ENCODE data around the gene MOB1B. TPM values are rescaled to one million over a fixed set of nuclear protein-coding genes. Genes with fewer than 3 reads are reported as not detected.
"Not testable (repeated sequence)": the region's sequence is repeated elsewhere in the genome, so short reads cannot be mapped to it uniquely, and the experiment has no call there.

The MOB1B gene
- total RNA-seq, 1 donor from 2014 or later = 48.2 TPM

- H3K27me3 Mint-ChIP-seq = no peaks in the 10 kb centered on the region
Observed at GRCh38 chr4:71026086-71026485, 123.9 kb downstream of the MOB1B start.

GRCh38 chr4:71027611-71028010 lies 125.4 kb downstream of the MOB1B start:
- Mint-ChIP-seq H3K36me3 (peaks cover 35% of the 10 kb centered on the region), H3K27ac (no peak overlapping the region), H3K4me1 (ENCODE audit: unreplicated experiment) (peaks cover 5% of the 10 kb centered on the region), H3K27me3 (no peaks in the 10 kb centered on the region), H3K4me3 (no peak overlapping the region), H3K9me3 (no peaks in the 10 kb centered on the region)
- no peak for DNase-seq (ENCODE audit: extremely low spot score, unreplicated experiment)
- TF ChIP-seq, protein P1, sequence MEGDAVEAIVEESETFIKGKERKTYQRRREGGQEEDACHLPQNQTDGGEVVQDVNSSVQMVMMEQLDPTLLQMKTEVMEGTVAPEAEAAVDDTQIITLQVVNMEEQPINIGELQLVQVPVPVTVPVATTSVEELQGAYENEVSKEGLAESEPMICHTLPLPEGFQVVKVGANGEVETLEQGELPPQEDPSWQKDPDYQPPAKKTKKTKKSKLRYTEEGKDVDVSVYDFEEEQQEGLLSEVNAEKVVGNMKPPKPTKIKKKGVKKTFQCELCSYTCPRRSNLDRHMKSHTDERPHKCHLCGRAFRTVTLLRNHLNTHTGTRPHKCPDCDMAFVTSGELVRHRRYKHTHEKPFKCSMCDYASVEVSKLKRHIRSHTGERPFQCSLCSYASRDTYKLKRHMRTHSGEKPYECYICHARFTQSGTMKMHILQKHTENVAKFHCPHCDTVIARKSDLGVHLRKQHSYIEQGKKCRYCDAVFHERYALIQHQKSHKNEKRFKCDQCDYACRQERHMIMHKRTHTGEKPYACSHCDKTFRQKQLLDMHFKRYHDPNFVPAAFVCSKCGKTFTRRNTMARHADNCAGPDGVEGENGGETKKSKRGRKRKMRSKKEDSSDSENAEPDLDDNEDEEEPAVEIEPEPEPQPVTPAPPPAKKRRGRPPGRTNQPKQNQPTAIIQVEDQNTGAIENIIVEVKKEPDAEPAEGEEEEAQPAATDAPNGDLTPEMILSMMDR (conservative IDR thresholded peaks at IDR 0.05) = no peak

More at GRCh38 chr4:71026086-71026485, 123.9 kb downstream of the MOB1B start:
- H3K4me1 Mint-ChIP-seq (ENCODE audit: unreplicated experiment) = peaks cover 5% of the 10 kb centered on the region
- no peak overlapping the region for H3K4me3 Mint-ChIP-seq
- no peak for DNase-seq (ENCODE audit: extremely low spot score, unreplicated experiment)
- no peaks in the 10 kb centered on the region for H3K9me3 Mint-ChIP-seq
- H3K27ac Mint-ChIP-seq = no peak overlapping the region
- TF ChIP-seq, protein P1 (conservative IDR thresholded peaks at IDR 0.05) = no peak
- peaks cover 33% of the 10 kb centered on the region for H3K36me3 Mint-ChIP-seq

- H3K9me3 Mint-ChIP-seq = no peaks in the 10 kb centered on the region
- peaks cover 28% of the 10 kb centered on the region for H3K36me3 Mint-ChIP-seq
- no peak overlapping the region for H3K27ac Mint-ChIP-seq
- DNase-seq (ENCODE audit: extremely low spot score, unreplicated experiment) = no peak
- TF ChIP-seq, protein P1 (conservative IDR thresholded peaks at IDR 0.05) = no peak
- H3K4me1 Mint-ChIP-seq (ENCODE audit: unreplicated experiment) = peaks cover 5% of the 10 kb centered on the region
- H3K4me3 Mint-ChIP-seq = no peak overlapping the region
- H3K27me3 Mint-ChIP-seq = no peaks in the 10 kb centered on the region
Observed at GRCh38 chr4:71029504-71029903, 127.3 kb downstream of the MOB1B start.

DNA sequence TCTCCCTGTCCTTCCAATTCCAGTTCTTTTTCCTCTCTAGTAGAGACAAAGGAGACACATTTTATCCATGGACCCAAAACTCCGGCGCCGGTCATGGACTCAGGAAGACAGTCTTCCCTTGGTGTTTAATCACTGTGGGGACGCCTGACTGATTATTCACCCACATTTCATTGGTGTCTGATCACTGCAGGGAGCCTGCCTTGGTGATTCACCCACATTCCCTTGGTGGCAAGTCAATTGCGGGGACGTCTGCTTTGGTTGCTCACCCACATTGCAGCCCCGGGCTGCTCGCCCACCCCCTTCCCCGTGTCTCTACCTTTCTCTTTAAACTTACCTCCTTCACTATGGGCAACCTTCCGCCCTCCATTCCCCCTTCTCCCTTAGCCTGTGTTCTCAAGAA lies 129.9 kb downstream of the MOB1B start:
- not testable (repeated sequence) for H3K27me3 Mint-ChIP-seq; H3K27ac Mint-ChIP-seq; H3K9me3 Mint-ChIP-seq; H3K4me1 Mint-ChIP-seq (ENCODE audit: unreplicated experiment); DNase-seq (ENCODE audit: extremely low spot score, unreplicated experiment); H3K4me3 Mint-ChIP-seq
- peaks cover 17% of the 10 kb centered on the region for H3K36me3 Mint-ChIP-seq

Other genes with a start within 250 kb of the MOB1B start
- gene JCHAIN, start 235.9 kb upstream of the MOB1B start, total RNA-seq (ENCODE audit: low replicate concordance) = not detected in 2 replicates
- 26.4 and 29.1 TPM in 2 replicates for gene UTP3, start 213.8 kb upstream of the MOB1B start, total RNA-seq (ENCODE audit: low replicate concordance)
- 38.3 and 74.9 TPM in 2 replicates for gene RUFY3, start 180.4 kb upstream of the MOB1B start, total RNA-seq (ENCODE audit: low replicate concordance)
- 91.6 and 95.5 TPM in 2 replicates for gene GRSF1, start 62.5 kb upstream of the MOB1B start, total RNA-seq (ENCODE audit: low replicate concordance)
- gene DCK, start 91.3 kb downstream of the MOB1B start, total RNA-seq (ENCODE audit: low replicate concordance) = 14.9 and 15.5 TPM in 2 replicates

All from type B pancreatic cell (in vitro differentiated cells).